Hematopoietic multipotent progenitor cell (in vitro differentiated cells): ENCODE results near the gene RPLP2. TPM values are rescaled to one million over a fixed set of nuclear protein-coding genes. Genes with fewer than 3 reads are reported as not detected.
A peak's percentile ranks its signal among the peaks of the same experiment; 100 is the strongest.

Experiments used
- DNase-seq, 3 donors: peaks; one replicate each; pipeline ENCODE4 v3.0.0-alpha.2; 2011 to 2015; ENCODE audit warnings: low read depth in 2 of 3, low spot score in 2 of 3
- total RNA-seq: library from RNA; depleted of rRNA; stranded (reverse); fragments of >200 nt; gene quantifications from one replicate; pipeline ENCODE4 v1.2.3, GENCODE V29; 2012

The RPLP2 gene
- total RNA-seq, 1 donor: 2,675 TPM

- peak in 1 of 3 donors; percentile 58 for DNase-seq
Observed at GRCh38 chr11:821512-822371, 12.0 kb downstream of the RPLP2 start.

GRCh38 chr11:823441-824291, 13.9 kb downstream of the RPLP2 start:
- no peak for DNase-seq

- no peak for DNase-seq
Observed at GRCh38 chr11:824292-824880, 14.6 kb downstream of the RPLP2 start.

- no peak for DNase-seq
Observed at GRCh38 chr11:824942-825341, 15.2 kb downstream of the RPLP2 start.

GRCh38 chr11:825366-826226, 15.8 kb downstream of the RPLP2 start:
- DNase-seq: no peak

- DNase-seq: no peak
Observed at GRCh38 chr11:826227-826621, 16.5 kb downstream of the RPLP2 start.

GRCh38 chr11:826836-827145, 17.0 kb downstream of the RPLP2 start:
- DNase-seq: no peak

- no peak for DNase-seq
Observed at GRCh38 chr11:827146-827896, 17.6 kb downstream of the RPLP2 start.

- no peak for DNase-seq
Observed at GRCh38 chr11:827897-828192, 18.1 kb downstream of the RPLP2 start, which contains the start of gene CRACR2B. TSS of gene CRACR2B (plus strand) at chr11:827919. CDS start at chr11:828608, 689 bp downstream.

GRCh38 chr11:828506-829175, 18.9 kb downstream of the RPLP2 start:
- no peak for DNase-seq

GRCh38 chr11:829176-829846, 19.5 kb downstream of the RPLP2 start:
- DNase-seq: no peak

- DNase-seq: no peak
Observed at GRCh38 chr11:829847-830294, 20.1 kb downstream of the RPLP2 start.

- DNase-seq: peak in 2 of 3 donors; percentile 43 to 71
Observed at GRCh38 chr11:830295-831117, 20.7 kb downstream of the RPLP2 start.

GRCh38 chr11:831118-831864, 21.5 kb downstream of the RPLP2 start:
- DNase-seq: no peak

GRCh38 chr11:831961-832528, 22.3 kb downstream of the RPLP2 start:
- no peak for DNase-seq

- peak in 2 of 3 donors; percentile 43 to 44 for DNase-seq
Observed at GRCh38 chr11:832529-833113, 22.9 kb downstream of the RPLP2 start, which contains the start of gene CD151. TSS of gene CD151 (plus strand) at chr11:832952. CDS start at chr11:836070, 3,118 bp downstream.
